GM13977 (cell line): ENCODE data around the gene PDSS2.
"Not testable (repeated sequence)": the region's sequence is repeated elsewhere in the genome, so short reads cannot be mapped to it uniquely, and the experiment has no call there.

Source experiments
- DNase-seq: peaks from one replicate; pipeline ENCODE4 v3.0.0; 2012; ENCODE audit warnings: low spot score
- CTCF ChIP-seq: IDR thresholded peaks from 2 replicates; pipeline ENCODE4 v1.5.1; 2012; ENCODE audit warnings: mild to moderate bottlenecking, control low read depth; ENCODE audit not compliant: insufficient read depth; ENCODE audit errors: extremely low read depth, missing control alignments
- in situ Hi-C: fragments of 300-500 bp; cut with MboI; formaldehyde crosslinking; loops from one replicate; pipeline ENCODE4 v1.12.0; 2022; ENCODE audit warnings: low sequenced_read_pairs, low pct_unique_long_range_greater_than_20kb, mixed read lengths, inconsistent platforms; ENCODE audit not compliant: unreplicated experiment

Gene PDSS2

DNA sequence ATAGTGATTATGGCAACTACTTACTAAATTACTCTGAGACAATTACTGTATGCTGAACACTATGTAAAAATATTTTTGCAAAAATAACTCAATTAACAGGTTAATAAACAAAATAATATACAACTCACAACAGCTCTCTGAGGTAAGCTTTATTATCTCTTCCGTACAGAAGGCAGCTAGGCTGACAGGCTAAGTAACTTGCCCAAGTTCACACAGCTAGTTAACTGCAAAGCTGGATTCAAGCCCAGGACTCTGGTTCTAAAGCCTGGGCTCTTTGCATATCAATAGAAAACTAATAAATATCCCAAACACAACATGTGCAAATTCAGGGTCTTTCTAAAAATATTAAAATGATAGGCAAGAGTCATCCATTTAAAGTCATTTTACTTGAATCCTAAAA, 174.6 kb downstream of the PDSS2 start:
- no peak for DNase-seq
- no peak for TF ChIP-seq CTCF
- in situ Hi-C loops = no loop called here

GRCh38 chr6:107280791-107281190, 178.6 kb downstream of the PDSS2 start:
- TF ChIP-seq CTCF = no peak
- in situ Hi-C loops = no loop called here
- DNase-seq = no peak

- in situ Hi-C loops, DNase-seq: not testable (repeated sequence)
These were observed 179.4 kb downstream of the PDSS2 start for GRCh38 chr6:107280001-107280400.

DNA sequence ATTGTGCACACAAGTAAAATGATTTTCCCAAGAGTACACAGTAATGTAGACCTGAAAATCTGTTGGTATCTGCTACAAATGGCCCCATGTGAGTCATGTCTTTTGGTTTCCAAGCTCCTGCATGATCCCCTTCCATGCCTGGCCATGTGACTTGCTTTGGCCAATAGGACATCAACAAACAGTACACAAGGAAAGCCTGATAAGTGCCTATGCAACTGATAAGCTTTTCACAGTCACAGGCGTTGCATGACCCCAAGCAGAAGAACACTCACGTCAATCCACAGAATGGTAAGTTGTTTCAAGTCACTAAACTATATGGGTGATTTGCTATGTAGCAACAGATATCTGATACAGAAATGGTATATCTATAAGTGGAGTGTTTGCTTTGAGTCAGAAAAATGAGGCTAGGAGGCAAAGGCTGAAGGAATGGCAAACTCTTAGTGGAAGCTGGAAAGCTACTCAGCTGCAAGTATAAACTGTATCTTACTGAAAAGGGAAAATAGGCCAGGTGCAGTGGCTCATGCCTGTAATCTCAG, 184.0 kb downstream of the PDSS2 start:
- no peak for TF ChIP-seq CTCF
- in situ Hi-C loops = no loop called here
- DNase-seq = no peak

- no peak for TF ChIP-seq CTCF
- in situ Hi-C loops = no loop called here
- DNase-seq = no peak
These were observed 185.1 kb downstream of the PDSS2 start for GRCh38 chr6:107274288-107274687.

- no peak for TF ChIP-seq CTCF
- in situ Hi-C loops = no loop called here
These were observed 187.1 kb downstream of the PDSS2 start for GRCh38 chr6:107272246-107272645.

DNA sequence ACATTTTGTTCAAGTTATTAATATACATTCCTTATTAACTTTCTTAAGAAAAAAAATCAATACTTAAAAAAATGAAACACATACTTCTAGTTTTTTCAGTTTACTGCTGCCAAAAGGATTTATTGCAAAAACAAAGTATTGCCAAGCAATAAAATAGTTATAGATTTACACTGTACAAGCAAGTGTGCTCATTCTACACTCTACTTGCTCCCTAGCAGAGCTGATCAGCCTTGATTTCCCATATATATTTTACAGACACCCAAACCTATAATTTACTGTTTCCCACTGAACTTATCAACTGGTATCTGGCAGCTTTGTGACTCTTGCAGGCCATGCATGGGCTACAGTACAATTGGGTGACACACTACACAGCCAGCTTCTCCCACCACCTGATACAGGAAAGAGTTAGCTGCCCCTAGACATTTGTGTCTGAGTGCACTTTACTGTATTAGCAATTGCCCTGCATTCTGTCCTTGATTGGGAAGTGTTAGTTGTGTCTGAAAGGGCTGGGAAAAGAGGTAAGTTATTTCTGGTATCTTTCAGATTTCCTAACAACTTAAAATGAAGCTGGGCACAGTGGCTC, 188.1 kb downstream of the PDSS2 start:
- no peak for TF ChIP-seq CTCF
- no peak for DNase-seq
- in situ Hi-C loops = no loop called here

More at GRCh38 chr6:107272246-107272645, 187.1 kb downstream of the PDSS2 start:
- no peak for DNase-seq
